Measurements from ENCODE around the gene AEN. TPM values are rescaled to one million over a fixed set of nuclear protein-coding genes. Genes with fewer than 3 reads are reported as not detected.

Gene AEN
- total and polyA plus RNA-seq, 2 of the 8 experiments (the other 6 are each of a cell fraction or from before 2014, with no cell fraction given), result 112 to 122 TPM

DNA sequence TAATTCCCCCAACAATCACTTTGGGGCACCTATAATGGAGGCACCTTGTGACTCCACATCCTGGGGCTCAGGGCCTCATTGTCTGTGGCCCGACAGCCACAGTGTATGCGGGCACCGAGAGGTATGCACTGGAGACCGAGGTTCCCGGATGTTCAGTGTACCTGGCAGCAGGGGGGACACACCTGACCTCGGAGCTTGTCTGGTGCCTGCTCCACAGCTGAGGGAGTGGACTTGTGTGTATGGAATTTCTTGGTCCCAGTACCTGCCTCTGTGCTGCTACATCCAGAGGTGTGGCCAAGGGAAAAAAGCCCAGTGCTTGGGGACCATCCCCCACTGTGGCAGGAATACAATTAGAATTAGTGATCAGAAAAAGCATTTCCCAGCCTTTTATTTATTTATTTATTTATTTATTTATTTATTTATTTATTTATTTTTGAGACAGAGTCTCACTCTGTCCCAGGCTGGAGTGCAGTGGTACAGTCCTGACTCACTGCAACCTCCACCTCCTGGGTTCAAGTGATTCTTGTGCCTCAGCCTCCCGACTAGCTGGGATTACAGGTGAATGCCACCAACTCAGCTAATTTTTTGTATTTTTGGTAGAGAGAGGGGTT, 8.8 kb upstream of the AEN start (continued):
- TF ChIP-seq EZH2 (IDR thresholded peaks at IDR 0.05; ENCODE audit: low read depth, low read length, severe bottlenecking), result no peak
